ENCODE results near the gene DNAJC5. TPM values are rescaled to one million over a fixed set of nuclear protein-coding genes. Genes with fewer than 3 reads are reported as not detected.

The DNAJC5 gene
- total and polyA plus RNA-seq, 2 donors (not counting 3 experiments of a cell fraction or from before 2014, with no cell fraction given), result 44.7 to 60.3 TPM

- H3K9me1 ChIP-seq (replicated peaks; ENCODE audit: control insufficient read depth, extremely low read depth, insufficient read depth, low read length), result no peaks in the 10 kb centered on the region
- H3K9me3 ChIP-seq (replicated peaks; ENCODE audit: control insufficient read depth, insufficient read depth, low read length), result no peaks in the 10 kb centered on the region
- H3K4me1 ChIP-seq (ENCODE audit: control insufficient read depth, extremely low read depth, insufficient read depth, low read length), result peaks cover 24% of the 10 kb centered on the region
- no peak overlapping the region for H3K9ac ChIP-seq (replicated peaks; ENCODE audit: extremely low read depth, insufficient read depth, low read length)
- ChIA-PET CTCF (interaction anchor here (1.6 kb wide), 1 partner anchor 440 kb away, joined by 9 read pairs; the partner anchor contains the start of gene PTK6), POLR2A (no interaction called here)
- H3K79me2 ChIP-seq (ENCODE audit: control insufficient read depth, insufficient read depth, low read length), result peaks cover 13% of the 10 kb centered on the region
- H3K4me2 ChIP-seq (ENCODE audit: insufficient read depth, low read length), result no peak overlapping the region
- no peaks in the 10 kb centered on the region for H3K36me3 ChIP-seq (ENCODE audit: control insufficient read depth in 2 of 2, extremely low read depth in 1 of 2, insufficient read depth in 2 of 2, low read length in 2 of 2)
- FAIRE-seq (peak; percentile 55), DNase-seq (ENCODE audit: low read depth, low spot score) (no peak)
- no peak overlapping the region for H3K27ac ChIP-seq (ENCODE audit: insufficient read depth, low read depth, low read length)
- H4K20me1 ChIP-seq (replicated peaks; ENCODE audit: control insufficient read depth, extremely low read depth, insufficient read depth, low read length), result no peaks in the 10 kb centered on the region
- BruUV-seq (replicated peaks), result no TSS peak
- dilution Hi-C loops (cut with MboI; ENCODE audit: extremely low pct_ligation_motif_present, low sequenced_read_pairs), result no loop called here
- intact Hi-C loops (cut with micrococcal nuclease), result no loop called here
- no peaks in the 10 kb centered on the region for H3K27me3 ChIP-seq (ENCODE audit: control insufficient read depth in 2 of 2, insufficient read depth in 2 of 2, low read length in 2 of 2)
- H3K4me3 ChIP-seq (replicated peaks in 1 of 3; ENCODE audit: insufficient read depth in 1 of 3, low read depth in 1 of 3, low read length in 3 of 3), result no peak overlapping the region
- TF ChIP-seq FOS (IDR thresholded peaks at IDR 0.05; ENCODE audit: borderline replicate concordance, insufficient read depth, low read length) (no peak), JUN (IDR thresholded peaks at IDR 0.05; ENCODE audit: borderline replicate concordance, insufficient read depth, insufficient read length, low read depth) (no peak), MAX (IDR thresholded peaks at IDR 0.05; ENCODE audit: insufficient read depth, insufficient read length) (no peak), MYC (IDR thresholded peaks at IDR 0.05; ENCODE audit: low read depth, low read length) (no peak), EZH2 (IDR thresholded peaks at IDR 0.05; ENCODE audit: borderline replicate concordance, low read depth, low read length, severe bottlenecking) (no peak), CTCF (IDR thresholded peaks at IDR 0.05; ENCODE audit: extremely low read depth in 1 of 2, insufficient read depth in 1 of 2, low read depth in 1 of 2, low read length in 2 of 2) (no peak), GATA2 (IDR thresholded peaks at IDR 0.05; ENCODE audit: insufficient read depth, insufficient read length, low read depth, low read length) (no peak), POLR2A (IDR thresholded peaks at IDR 0.05; ENCODE audit: low read depth, low read length) (no peak), POLR2AphosphoS5 (IDR thresholded peaks at IDR 0.05; ENCODE audit: insufficient read depth, low read depth, low read length) (no peak)
- no peak overlapping the region for H2AFZ ChIP-seq (ENCODE audit: low read depth, low read length)
These were observed 82.9 kb downstream of the DNAJC5 start for GRCh38 chr20:63977739-63978276.
